ENCODE results near the gene RNF20. TPM values are rescaled to one million over a fixed set of nuclear protein-coding genes. Genes with fewer than 3 reads are reported as not detected.

Gene RNF20
- total RNA-seq, 2 donors from 2014 or later: 17.5 to 21.3 TPM

GRCh38 chr9:101590901-101591300 is 57.2 kb downstream of the RNF20 start:
- Histone ChIP-seq H3K9me3 (no peaks in the 10 kb centered on the region), H3K27ac (no peak overlapping the region), H3K4me1 (no peaks in the 10 kb centered on the region), H3K4me3 (no peak overlapping the region), H3K27me3 (no peaks in the 10 kb centered on the region), H3K36me3 (replicated peaks in 1 of 2; ENCODE audit: insufficient read depth in 1 of 2, low read depth in 2 of 2) (no peaks in the 10 kb centered on the region)
- no peak for ATAC-seq
- 86% methylated on average over 3 of the region's 3 CpGs for WGBS, 2 donors
- TF ChIP-seq, protein P1, sequence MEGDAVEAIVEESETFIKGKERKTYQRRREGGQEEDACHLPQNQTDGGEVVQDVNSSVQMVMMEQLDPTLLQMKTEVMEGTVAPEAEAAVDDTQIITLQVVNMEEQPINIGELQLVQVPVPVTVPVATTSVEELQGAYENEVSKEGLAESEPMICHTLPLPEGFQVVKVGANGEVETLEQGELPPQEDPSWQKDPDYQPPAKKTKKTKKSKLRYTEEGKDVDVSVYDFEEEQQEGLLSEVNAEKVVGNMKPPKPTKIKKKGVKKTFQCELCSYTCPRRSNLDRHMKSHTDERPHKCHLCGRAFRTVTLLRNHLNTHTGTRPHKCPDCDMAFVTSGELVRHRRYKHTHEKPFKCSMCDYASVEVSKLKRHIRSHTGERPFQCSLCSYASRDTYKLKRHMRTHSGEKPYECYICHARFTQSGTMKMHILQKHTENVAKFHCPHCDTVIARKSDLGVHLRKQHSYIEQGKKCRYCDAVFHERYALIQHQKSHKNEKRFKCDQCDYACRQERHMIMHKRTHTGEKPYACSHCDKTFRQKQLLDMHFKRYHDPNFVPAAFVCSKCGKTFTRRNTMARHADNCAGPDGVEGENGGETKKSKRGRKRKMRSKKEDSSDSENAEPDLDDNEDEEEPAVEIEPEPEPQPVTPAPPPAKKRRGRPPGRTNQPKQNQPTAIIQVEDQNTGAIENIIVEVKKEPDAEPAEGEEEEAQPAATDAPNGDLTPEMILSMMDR (IDR thresholded peaks at IDR 0.05): no peak
- no peak for TF ChIP-seq POLR2A (IDR thresholded peaks at IDR 0.05)
- DNase-seq: no peak
- intact Hi-C loops (cut with DNase I): no loop called here

DNA sequence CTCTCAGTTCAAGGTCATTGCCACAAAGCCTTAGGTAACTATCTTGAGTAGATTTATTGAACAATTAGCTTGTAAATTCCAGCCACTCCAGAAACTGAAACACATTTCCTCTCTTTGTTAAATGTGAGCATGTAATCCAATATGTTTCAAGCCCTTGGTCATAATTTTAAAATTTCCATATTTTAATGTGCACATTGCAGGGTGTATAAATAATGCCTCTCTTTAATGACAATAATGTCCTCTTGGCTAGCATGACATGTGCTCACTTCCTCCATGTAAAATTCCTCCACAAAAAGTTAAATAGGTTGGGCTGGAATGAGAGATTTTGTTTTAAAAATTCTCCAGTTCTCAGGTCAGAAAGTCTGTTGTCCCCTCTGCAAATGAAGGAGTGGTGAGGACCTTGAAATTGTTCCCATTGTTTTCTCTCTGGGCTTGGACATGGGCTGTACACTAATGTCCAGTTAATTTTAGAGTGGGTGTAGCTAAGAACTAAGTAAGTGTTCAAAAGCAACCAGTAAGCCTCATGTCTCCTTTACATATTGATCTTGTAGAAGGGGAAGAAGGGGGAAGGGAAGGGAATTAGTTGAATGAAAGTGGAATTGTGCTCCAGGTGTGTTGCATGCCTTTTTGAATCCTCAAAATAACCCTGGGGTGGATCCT is 58.3 kb downstream of the RNF20 start:
- Histone ChIP-seq H3K4me1 (no peaks in the 10 kb centered on the region), H3K4me3 (no peak overlapping the region), H3K27ac (no peak overlapping the region), H3K9me3 (no peaks in the 10 kb centered on the region), H3K27me3 (no peaks in the 10 kb centered on the region), H3K36me3 (replicated peaks in 1 of 2; ENCODE audit: insufficient read depth in 1 of 2, low read depth in 2 of 2) (no peaks in the 10 kb centered on the region)
- ATAC-seq (no peak), DNase-seq (no peak)
- TF ChIP-seq, protein P1 (IDR thresholded peaks at IDR 0.05): no peak
- no peak for TF ChIP-seq POLR2A (IDR thresholded peaks at IDR 0.05)
- intact Hi-C loops (cut with DNase I): no loop called here

DNA sequence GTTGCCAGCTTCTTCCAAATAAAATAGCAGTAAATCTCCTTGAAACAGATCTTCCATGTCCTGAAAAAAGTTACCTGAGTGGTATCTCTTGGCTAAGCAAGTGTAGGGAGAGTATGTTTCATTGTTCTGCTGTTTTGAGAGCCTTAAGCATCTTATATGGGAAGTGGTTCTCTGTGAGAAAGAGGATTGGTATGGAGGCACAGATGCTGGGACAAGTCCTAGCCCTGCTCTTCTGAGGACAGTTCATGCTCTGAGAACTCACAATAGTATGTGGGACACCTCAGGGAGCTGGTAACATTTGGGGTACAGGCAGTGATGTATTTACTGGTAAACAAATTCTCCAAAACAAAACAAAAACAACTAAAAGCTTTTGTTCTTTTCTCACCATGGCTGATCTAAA is 59.1 kb downstream of the RNF20 start:
- Histone ChIP-seq H3K27me3 (no peaks in the 10 kb centered on the region), H3K4me1 (no peaks in the 10 kb centered on the region), H3K27ac (no peak overlapping the region), H3K9me3 (no peaks in the 10 kb centered on the region), H3K36me3 (replicated peaks in 1 of 2; ENCODE audit: insufficient read depth in 1 of 2, low read depth in 2 of 2) (no peaks in the 10 kb centered on the region), H3K4me3 (no peak overlapping the region)
- ATAC-seq: no peak
- no peak for TF ChIP-seq POLR2A (IDR thresholded peaks at IDR 0.05)
- DNase-seq: no peak
- intact Hi-C loops (cut with DNase I): no loop called here

GRCh38 chr9:101593345-101593744 is 59.7 kb downstream of the RNF20 start:
- H3K4me1 ChIP-seq: no peaks in the 10 kb centered on the region
- TF ChIP-seq POLR2A (IDR thresholded peaks at IDR 0.05): no peak
- TF ChIP-seq, protein P1 (IDR thresholded peaks at IDR 0.05): no peak
- H3K27ac ChIP-seq: no peak overlapping the region
- no peaks in the 10 kb centered on the region for H3K36me3 ChIP-seq (replicated peaks in 1 of 2; ENCODE audit: insufficient read depth in 1 of 2, low read depth in 2 of 2)
- H3K27me3 ChIP-seq: no peaks in the 10 kb centered on the region
- ATAC-seq (no peak), DNase-seq (no peak)
- H3K9me3 ChIP-seq: no peaks in the 10 kb centered on the region
- intact Hi-C loops (cut with DNase I): no loop called here
- 64 to 73% methylated on average over 2 of the region's 2 CpGs for WGBS, 2 donors
- H3K4me3 ChIP-seq: no peak overlapping the region

DNA sequence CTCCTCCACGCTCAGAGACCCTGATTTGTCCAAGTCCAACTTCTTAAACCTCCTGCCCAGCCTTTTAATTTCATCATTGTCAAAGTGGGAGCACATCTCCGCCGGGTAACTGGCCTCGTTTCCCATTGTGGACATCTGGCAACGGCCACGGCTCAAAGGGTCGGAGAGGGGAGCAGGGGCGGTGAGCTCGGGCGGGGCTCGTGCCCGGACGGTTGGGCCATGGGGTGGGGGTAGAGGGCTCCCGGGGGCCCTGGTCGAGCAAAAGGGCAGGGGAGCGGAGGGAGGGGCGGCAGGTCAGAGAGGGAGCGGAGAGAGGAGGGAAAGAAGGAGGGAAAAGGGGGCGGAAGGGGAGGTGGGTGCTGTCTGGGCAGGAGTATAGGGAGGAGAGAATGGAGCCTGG is 61.1 kb downstream of the RNF20 start, which contains the start of gene PPP3R2:
TSS of gene PPP3R2 (minus strand) at position 174 of the 400 bp plus-strand sequence. CDS start at position 126, 48 bp downstream.
- H3K27me3 ChIP-seq: no peaks in the 10 kb centered on the region
- 77 to 85% methylated on average over 19 of the region's 19 CpGs for WGBS, 2 donors
- TF ChIP-seq, protein P1 (IDR thresholded peaks at IDR 0.05): no peak
- no peak for TF ChIP-seq POLR2A (IDR thresholded peaks at IDR 0.05)
- no peaks in the 10 kb centered on the region for H3K9me3 ChIP-seq
- DNase-seq (no peak), ATAC-seq (no peak)
- H3K4me3 ChIP-seq: no peak within 1 kb of the TSS
- no peak within 1 kb of the TSS for H3K27ac ChIP-seq
- no peaks in the 10 kb centered on the region for H3K4me1 ChIP-seq
- intact Hi-C loops (cut with DNase I): no loop called here
- no peaks in the 10 kb centered on the region for H3K36me3 ChIP-seq (replicated peaks in 1 of 2; ENCODE audit: insufficient read depth in 1 of 2, low read depth in 2 of 2)
